Prostate gland (tissue), 2 donors: ENCODE results near the gene GALNS. TPM values are rescaled to one million over a fixed set of nuclear protein-coding genes. Genes with fewer than 3 reads are reported as not detected.

Experiments
- DNase-seq: peaks from one replicate; pipeline ENCODE4 v3.0.0-alpha.2; 2019; ENCODE audit warnings: low spot score
- H3K27ac ChIP-seq, 2 donors: fragments of 200-600 bp; sonication (generic); 2 replicates each; pipeline ENCODE4 v1.5.1; 2017 to 2019
- H3K27me3 ChIP-seq: fragments of 200-600 bp; sonication (generic); replicated peaks from 2 replicates; pipeline ENCODE4 v1.5.1; 2019; ENCODE audit not compliant: insufficient read depth
- H3K36me3 ChIP-seq, 2 donors: fragments of 200-600 bp; sonication (generic); 1 replicate in 1 of 2; 2 replicates in 1 of 2; pipeline versions ENCODE4 v1.5.1 to v1.8.1; 2017 to 2019
- H3K4me1 ChIP-seq: fragments of 200-600 bp; sonication (generic); replicated peaks from 2 replicates; pipeline ENCODE4 v1.5.1; 2019
- H3K4me3 ChIP-seq, 2 donors: fragments of 200-600 bp; sonication (generic); 2 replicates each; pipeline ENCODE4 v1.5.1; 2017 to 2019
- H3K9me3 ChIP-seq: fragments of 200-600 bp; sonication (generic); 2 replicates; pipeline ENCODE4 v1.5.1; 2017
- POLR2A ChIP-seq: fragments of 450-650 bp; IDR thresholded peaks from one replicate; pipeline ENCODE4 v1.6.1; 2016; ENCODE audit warnings: antibody characterized with exemption, mild to moderate bottlenecking
- POLR2AphosphoS5 ChIP-seq: sonication (generic); formaldehyde crosslinking; IDR thresholded peaks from one replicate; pipeline ENCODE4 v1.6.1; 2017; ENCODE audit warnings: antibody characterized with exemption
- WGBS: methylation state at CpG from one replicate; pipeline ENCODE4 v1.1.5; 2018; 5-methylcytosine and 5-hydroxymethylcytosine counted together
- intact Hi-C: fragments of 100-400 bp; cut with DNase I; formaldehyde crosslinking; loops from one replicate; pipeline ENCODE4 v1.14.2; 2022
- total RNA-seq, 2 donors: library from RNA; depleted of rRNA; stranded (reverse); fragments of >200 nt; gene quantifications; one replicate each; pipeline ENCODE4 v1.1.0, GENCODE V29; 2016
- TF ChIP-seq, protein P1 (sequence below), 4 experiments: fragments of 200-600 bp in 2 of 4; fragments of 450-650 bp in 2 of 4; sonication (generic) in 2 of 4; IDR thresholded peaks; 1 replicate in 3 of 4; 2 replicates in 1 of 4; pipeline ENCODE4 v1.5.1; 2016 to 2019; ENCODE audit warnings: antibody characterized with exemption in 4 of 4, mild to moderate bottlenecking in 2 of 4, moderate library complexity in 2 of 4

GALNS gene
- total RNA-seq, 2 donors from 2014 or later = 20.4 to 75.1 TPM

DNA sequence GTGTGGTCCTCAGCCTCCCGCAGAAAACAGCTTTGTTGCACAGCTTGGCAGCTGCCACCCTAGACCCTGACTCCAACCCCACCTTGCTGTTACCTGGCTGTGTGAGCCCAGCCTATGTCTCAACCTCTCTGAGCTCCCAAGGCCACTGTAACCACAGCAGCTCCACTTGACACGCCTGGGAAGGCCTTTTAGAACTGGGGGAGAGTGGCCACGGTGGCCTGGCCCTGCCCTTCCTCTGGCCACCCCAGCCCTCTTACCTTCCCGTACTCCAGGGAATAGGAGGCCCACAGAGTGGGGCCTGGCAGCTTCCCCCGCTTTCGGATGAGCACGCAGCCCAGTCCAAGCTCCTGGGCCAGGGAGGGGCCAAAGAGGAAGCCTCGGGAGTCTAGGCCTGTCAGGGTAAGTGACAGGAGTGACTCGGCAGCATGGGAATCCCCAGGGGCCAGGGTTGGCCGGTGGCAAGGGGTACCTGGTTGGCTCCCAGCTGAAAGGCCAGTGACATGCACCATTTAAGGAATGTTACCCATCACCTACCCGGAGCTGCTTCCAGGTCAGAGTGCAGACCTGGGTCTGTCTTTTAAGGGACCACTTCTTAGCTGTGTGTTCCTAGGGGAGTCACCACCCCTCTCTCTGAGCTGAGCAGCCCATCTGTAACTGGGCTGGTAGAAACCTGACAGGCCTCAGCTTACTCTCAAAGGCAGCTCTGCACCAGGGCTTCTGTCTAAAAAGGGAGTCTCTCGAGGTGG lies 46.4 kb downstream of the GALNS start:
- H3K27ac ChIP-seq = peak overlapping the region; percentile 83 to 84
- WGBS = 26% methylated on average over 12 of the region's 12 CpGs
- H3K27me3 ChIP-seq = no peaks in the 10 kb centered on the region
- TF ChIP-seq POLR2A (no peak), POLR2AphosphoS5 (no peak)
- TF ChIP-seq, protein P1, sequence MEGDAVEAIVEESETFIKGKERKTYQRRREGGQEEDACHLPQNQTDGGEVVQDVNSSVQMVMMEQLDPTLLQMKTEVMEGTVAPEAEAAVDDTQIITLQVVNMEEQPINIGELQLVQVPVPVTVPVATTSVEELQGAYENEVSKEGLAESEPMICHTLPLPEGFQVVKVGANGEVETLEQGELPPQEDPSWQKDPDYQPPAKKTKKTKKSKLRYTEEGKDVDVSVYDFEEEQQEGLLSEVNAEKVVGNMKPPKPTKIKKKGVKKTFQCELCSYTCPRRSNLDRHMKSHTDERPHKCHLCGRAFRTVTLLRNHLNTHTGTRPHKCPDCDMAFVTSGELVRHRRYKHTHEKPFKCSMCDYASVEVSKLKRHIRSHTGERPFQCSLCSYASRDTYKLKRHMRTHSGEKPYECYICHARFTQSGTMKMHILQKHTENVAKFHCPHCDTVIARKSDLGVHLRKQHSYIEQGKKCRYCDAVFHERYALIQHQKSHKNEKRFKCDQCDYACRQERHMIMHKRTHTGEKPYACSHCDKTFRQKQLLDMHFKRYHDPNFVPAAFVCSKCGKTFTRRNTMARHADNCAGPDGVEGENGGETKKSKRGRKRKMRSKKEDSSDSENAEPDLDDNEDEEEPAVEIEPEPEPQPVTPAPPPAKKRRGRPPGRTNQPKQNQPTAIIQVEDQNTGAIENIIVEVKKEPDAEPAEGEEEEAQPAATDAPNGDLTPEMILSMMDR (IDR thresholded peaks at IDR 0.05) = no peak
- H3K4me1 ChIP-seq = peaks cover 10% of the 10 kb centered on the region
- DNase-seq = no peak
- H3K36me3 ChIP-seq = no peaks in the 10 kb centered on the region
- H3K9me3 ChIP-seq = no peaks in the 10 kb centered on the region
- intact Hi-C loops = loop anchor here (5.0 kb wide), 2 partner anchors 407 to 892 kb away; partner anchors contain the start of genes SPATA2L and ZNF778
- peak overlapping the region; percentile 60 to 62 for H3K4me3 ChIP-seq

DNA sequence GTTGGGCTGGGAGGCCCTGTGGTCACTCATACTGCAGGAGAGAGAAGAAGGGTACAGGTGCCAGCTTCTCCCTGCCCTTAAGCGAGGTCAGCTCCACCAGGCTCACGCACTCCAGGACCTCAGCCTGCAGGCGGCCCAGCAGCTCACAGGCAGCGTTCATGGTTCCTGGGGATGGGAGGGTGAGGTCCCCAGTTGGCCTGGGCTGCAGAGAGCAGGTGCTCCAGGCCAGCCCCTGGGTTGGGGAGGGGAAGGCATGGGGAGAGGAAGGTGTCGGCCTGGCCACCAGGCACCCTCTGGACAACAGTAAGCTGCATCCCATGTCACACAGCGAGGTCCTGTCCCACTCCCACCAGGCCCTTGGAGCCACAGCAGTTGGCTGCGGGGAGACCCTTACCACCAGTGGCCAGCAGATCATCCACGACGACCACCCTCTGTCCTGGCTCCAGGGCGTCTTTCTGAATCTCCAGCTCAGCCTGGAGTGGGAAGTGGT lies 47.0 kb downstream of the GALNS start:
- TF ChIP-seq POLR2A = no peak
- TF ChIP-seq, protein P1 (IDR thresholded peaks at IDR 0.05) = no peak
- no peak for TF ChIP-seq POLR2AphosphoS5
- H3K9me3 ChIP-seq = no peaks in the 10 kb centered on the region
- no peak for DNase-seq
- peaks cover 10% of the 10 kb centered on the region for H3K4me1 ChIP-seq
- H3K4me3 ChIP-seq = no peak overlapping the region
- WGBS = 75% methylated on average over 10 of the region's 10 CpGs
- no peak overlapping the region for H3K27ac ChIP-seq
- no peaks in the 10 kb centered on the region for H3K36me3 ChIP-seq
- H3K27me3 ChIP-seq = no peaks in the 10 kb centered on the region
- intact Hi-C loops = loop anchor here (5.0 kb wide), 2 partner anchors 408 to 893 kb away; partner anchors contain the start of genes SPATA2L and ZNF778

DNA sequence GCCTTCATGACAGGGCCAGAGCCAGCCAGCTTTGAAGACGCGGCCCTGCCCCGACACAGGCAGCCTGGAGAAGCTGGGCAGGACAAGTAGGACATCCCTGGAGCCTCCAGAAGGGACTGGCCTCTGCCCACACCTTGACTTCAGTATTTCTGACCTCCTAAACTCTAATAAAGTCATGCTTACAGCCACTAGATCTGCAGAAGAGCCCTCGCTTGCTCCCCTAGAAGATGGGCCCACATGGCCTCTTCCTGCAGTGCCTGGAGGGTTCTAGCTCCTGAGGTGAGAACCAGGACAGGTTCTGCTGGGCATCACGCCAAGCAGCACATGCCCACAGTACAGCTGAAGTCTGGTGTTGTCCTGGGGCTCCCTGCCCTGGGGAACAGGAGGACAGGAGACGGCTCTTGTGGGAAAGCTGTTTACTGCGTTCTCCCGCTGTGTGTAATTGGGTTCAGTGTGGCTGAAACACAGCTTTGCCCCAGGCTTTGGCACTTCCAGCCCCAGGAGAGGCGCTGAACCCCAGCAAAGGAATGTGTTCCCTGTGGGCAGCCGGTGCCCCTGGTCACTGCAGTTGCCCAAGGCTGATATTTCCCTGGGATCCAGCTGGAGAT lies 47.6 kb downstream of the GALNS start:
- Histone ChIP-seq H3K27me3 (no peaks in the 10 kb centered on the region), H3K27ac (no peak overlapping the region), H3K4me1 (peaks cover 12% of the 10 kb centered on the region), H3K36me3 (no peaks in the 10 kb centered on the region), H3K9me3 (no peaks in the 10 kb centered on the region), H3K4me3 (no peak overlapping the region)
- intact Hi-C loops = no loop called here
- DNase-seq = no peak
- 84% methylated on average over 10 of the region's 10 CpGs for whole genome bisulfite sequencing
- TF ChIP-seq POLR2AphosphoS5 = no peak
- no peak for TF ChIP-seq POLR2A
- TF ChIP-seq, protein P1 (IDR thresholded peaks at IDR 0.05) = no peak

DNA sequence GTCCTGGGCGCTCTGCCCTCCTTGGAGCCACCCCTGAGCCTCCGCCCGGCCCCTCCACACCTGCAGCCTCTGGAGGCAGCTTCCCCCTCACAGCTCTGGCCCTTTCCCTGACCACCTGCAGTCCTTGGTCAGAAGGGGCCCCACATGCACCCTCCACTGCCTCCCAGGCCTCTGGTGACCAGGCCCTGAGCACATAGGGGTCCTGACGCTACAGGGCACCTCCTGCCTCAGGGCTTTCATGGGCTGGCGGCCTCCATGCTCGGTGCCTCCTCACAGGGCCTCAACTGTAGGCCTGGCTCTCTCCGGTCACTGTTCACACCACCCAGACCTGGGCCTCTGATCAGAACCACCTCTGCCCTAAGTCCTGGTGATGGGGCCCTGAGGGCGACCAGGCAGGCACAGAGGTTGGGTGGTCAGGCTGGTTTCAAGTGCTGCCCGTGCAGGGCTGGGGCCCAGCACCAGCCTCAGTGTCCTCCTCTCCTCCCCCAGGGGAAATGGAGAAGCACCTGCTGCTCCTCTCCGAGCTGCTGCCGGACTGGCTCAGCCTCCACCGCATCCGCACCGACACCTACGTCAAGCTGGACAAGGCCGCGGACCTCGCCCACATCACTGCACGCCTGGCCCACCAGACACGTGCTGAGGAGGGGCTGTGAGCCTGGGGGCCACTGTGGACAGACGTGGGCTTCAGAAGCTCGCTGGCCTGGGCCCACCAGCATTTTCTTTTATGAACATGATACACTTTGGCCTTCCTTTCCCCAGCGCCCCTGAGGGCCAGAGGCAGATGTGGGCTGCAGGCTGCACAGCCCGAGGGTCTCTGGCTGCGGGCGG lies 48.9 kb downstream of the GALNS start:
- H3K4me3 ChIP-seq = no peak overlapping the region
- H3K27ac ChIP-seq = no peak overlapping the region
- H3K27me3 ChIP-seq = no peaks in the 10 kb centered on the region
- no peak for DNase-seq
- intact Hi-C loops = no loop called here
- peaks cover 15% of the 10 kb centered on the region for H3K4me1 ChIP-seq
- TF ChIP-seq, protein P1 (IDR thresholded peaks at IDR 0.05) = no peak
- TF ChIP-seq POLR2A = no peak
- TF ChIP-seq POLR2AphosphoS5 = no peak
- no peaks in the 10 kb centered on the region for H3K36me3 ChIP-seq
- H3K9me3 ChIP-seq = no peaks in the 10 kb centered on the region
- WGBS = 91% methylated on average over 19 of the region's 26 CpGs
